HepG2 (cell line): Measurements from ENCODE around the gene TAS1R3. TPM values are rescaled to one million over a fixed set of nuclear protein-coding genes. Genes with fewer than 3 reads are reported as not detected.
A peak's percentile ranks its signal among the peaks of the same experiment; 100 is the strongest.

Source experiments
- AGO2 ChIP-seq: fragments of 200-400 bp; formaldehyde crosslinking; optimal IDR thresholded peaks from 2 replicates; pipeline ENCODE3; 2017; ENCODE audit warnings: mild to moderate bottlenecking, low read depth, low read length, moderate library complexity
- ATM ChIP-seq: fragments of 450-650 bp; IDR thresholded peaks from 2 replicates; pipeline ENCODE4 v1.7.1; 2017; ENCODE audit warnings: mild to moderate bottlenecking, borderline replicate concordance
- CHCHD3 ChIP-seq: sonication (generic); formaldehyde crosslinking; IDR thresholded peaks from 2 replicates; pipeline ENCODE4 v1.8.0; 2022; ENCODE audit warnings: mild to moderate bottlenecking, missing genetic modification reagents, moderate library complexity
- FOXO1 ChIP-seq: sonication (generic); formaldehyde crosslinking; IDR thresholded peaks from 2 replicates; pipeline ENCODE4 v1.4.0; 2020; ENCODE audit warnings: missing genetic modification reagents
- IKZF1 ChIP-seq: fragments of 450-650 bp; IDR thresholded peaks from 2 replicates; pipeline ENCODE4 v1.7.1; 2016
- JARID2 ChIP-seq: sonication (generic); formaldehyde crosslinking; IDR thresholded peaks from 2 replicates; pipeline ENCODE4 v1.8.1; 2023; ENCODE audit warnings: missing genetic modification reagents, inconsistent platforms; ENCODE audit not compliant: insufficient replicate concordance
- KAT8 ChIP-seq: IDR thresholded peaks from 2 replicates; pipeline ENCODE4 v1.6.1; 2016; ENCODE audit warnings: missing genetic modification reagents, missing compliant biosample characterization
- MAX ChIP-seq: IDR thresholded peaks from 2 replicates; pipeline ENCODE4 v1.6.1; 2012; ENCODE audit warnings: inconsistent platforms
- NAIF1 ChIP-seq: sonication (generic); formaldehyde crosslinking; IDR thresholded peaks from 2 replicates; pipeline ENCODE4 v1.5.0; 2020; ENCODE audit warnings: mild to moderate bottlenecking, missing genetic modification reagents, borderline replicate concordance
- NFE2L1 ChIP-seq: sonication (generic); formaldehyde crosslinking; IDR thresholded peaks from 2 replicates; pipeline ENCODE4 v1.4.0; 2020; ENCODE audit warnings: missing genetic modification reagents, mild to moderate bottlenecking, borderline replicate concordance
- SKIL ChIP-seq: sonication (generic); formaldehyde crosslinking; IDR thresholded peaks from 2 replicates; pipeline ENCODE4 v1.8.0; 2022; ENCODE audit warnings: missing genetic modification reagents, mild to moderate bottlenecking, moderate library complexity, borderline replicate concordance
- SOX5 ChIP-seq: IDR thresholded peaks from 2 replicates; pipeline ENCODE4 v1.6.1; 2016; ENCODE audit warnings: borderline replicate concordance
- TARDBP ChIP-seq: sonication (generic); formaldehyde crosslinking; IDR thresholded peaks from 2 replicates; pipeline ENCODE4 v1.8.0; 2022; ENCODE audit warnings: mild to moderate bottlenecking, missing genetic modification reagents
- TMF1 ChIP-seq: sonication (generic); formaldehyde crosslinking; IDR thresholded peaks from 2 replicates; pipeline ENCODE4 v1.8.1; 2022; ENCODE audit warnings: low read depth, missing genetic modification reagents
- ZNF276 ChIP-seq: sonication (generic); formaldehyde crosslinking; IDR thresholded peaks from 2 replicates; pipeline ENCODE4 v1.4.0; 2020; ENCODE audit warnings: mild to moderate bottlenecking, low read depth, missing genetic modification reagents
- ZNF326 ChIP-seq: sonication (generic); formaldehyde crosslinking; IDR thresholded peaks from 2 replicates; pipeline ENCODE4 v1.4.0; 2020; ENCODE audit warnings: missing genetic modification reagents, borderline replicate concordance
- ZNF589 ChIP-seq: sonication (generic); formaldehyde crosslinking; conservative IDR thresholded peaks from 2 replicates; pipeline ENCODE4 v1.8.0; 2022; ENCODE audit warnings: mild to moderate bottlenecking, moderate library complexity, missing genetic modification reagents
- ZNF646 ChIP-seq: sonication (generic); formaldehyde crosslinking; IDR thresholded peaks from 2 replicates; pipeline ENCODE4 v1.9.0; 2021; ENCODE audit warnings: mild to moderate bottlenecking, missing genetic modification reagents
- ZNF772 ChIP-seq: sonication (generic); formaldehyde crosslinking; IDR thresholded peaks from 2 replicates; pipeline ENCODE4 v1.5.0; 2020; ENCODE audit warnings: mild to moderate bottlenecking, missing genetic modification reagents
- polyA plus RNA-seq, 8 experiments: library from polyadenylated mRNA; depleted of rRNA in 3 of 8; stranded (reverse) in 7 of 8; unstranded in 1 of 8; fragments of >200 nt; fragmentation: Illumina TruSeq in 4 of 8; extraction: Trizol in 4 of 8; gene quantifications; 2 replicates each; pipeline versions ENCODE4 v1.2.1 to v1.2.3, GENCODE V29; 2011 to 2016; ENCODE audit warnings: low read depth in 4 of 8, missing spikeins in 1 of 8, mixed read lengths in 1 of 8; ENCODE audit not compliant: insufficient read depth in 1 of 8
- total RNA-seq, 5 experiments: library from RNA; depleted of rRNA; stranded (reverse); fragments of >200 nt; fragmentation: Illumina TruSeq; extraction: Trizol; gene quantifications; 2 replicates each; pipeline ENCODE4 v1.2.3, GENCODE V29; 2016; ENCODE audit warnings: low read depth in 1 of 5

Gene TAS1R3
- total and polyA plus RNA-seq, 2 of the 13 experiments (the other 11 are each of a cell fraction or from before 2014, with no cell fraction given): 0.13 to 0.15 TPM

- TF ChIP-seq ZNF646 (no peak), TMF1 (CRISPR knock-in tag) (no peak), JARID2 (CRISPR knock-in tag) (no peak), KAT8 (CRISPR knock-in tag) (no peak), ZNF772 (CRISPR knock-in tag) (no peak), ZNF589 (peak; percentile 48; the same call in 1 of the 2 replicates), ZNF326 (CRISPR knock-in tag) (peak; percentile 88; the same call in 1 of the 2 replicates), TARDBP (peak; percentile 93; the same call in 1 of the 2 replicates), NAIF1 (CRISPR knock-in tag) (no peak), MAX (peak; percentile 18; the same call in 1 of the 2 replicates), FOXO1 (CRISPR knock-in tag) (peak; percentile 27; the same call in 1 of the 2 replicates), AGO2 (peak; percentile 96), SOX5 (CRISPR knock-in tag) (no peak), ZNF276 (CRISPR knock-in tag) (no peak), IKZF1 (no peak), SKIL (CRISPR knock-in tag) (peak; percentile 38; the same call in 1 of the 2 replicates), ATM (no peak), CHCHD3 (CRISPR knock-in tag) (peak; percentile 91; the same call in 1 of the 2 replicates), NFE2L1 (CRISPR knock-in tag) (no peak)
Measured at GRCh38 chr1:1329304-1330210, 1.5 kb upstream of the TAS1R3 start (continued).
